ENCODE measurements around the gene HCAR3.
"Not testable (repeated sequence)": the region's sequence is repeated elsewhere in the genome, so short reads cannot be mapped to it uniquely, and the experiment has no call there.

HCAR3 gene

GRCh38 chr12:122721057-122721545 is 4.5 kb upstream of the HCAR3 start:
- no peak for DNase-seq

DNA sequence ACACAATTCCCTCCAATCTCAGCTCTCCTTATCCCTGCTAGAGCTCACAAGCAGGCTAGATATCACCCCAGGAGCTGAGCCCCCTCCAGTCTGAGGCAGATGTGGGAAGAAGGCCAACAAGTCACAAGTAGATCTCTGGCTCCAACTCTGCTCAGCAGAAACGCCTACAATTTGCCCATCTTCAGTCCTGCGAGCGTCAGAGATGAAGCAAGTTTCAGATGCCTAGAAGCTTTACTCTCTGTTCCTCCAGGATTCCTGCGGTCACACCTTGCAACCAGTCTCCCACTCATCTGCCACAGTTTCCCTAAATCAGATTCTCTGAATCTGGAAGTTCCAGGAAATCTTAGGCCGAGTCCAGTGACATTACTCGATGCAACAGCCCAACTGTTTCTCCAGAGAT is 1.4 kb downstream of the HCAR3 start:
- not testable (repeated sequence) for DNase-seq

- not testable (repeated sequence) for DNase-seq
Measured at GRCh38 chr12:122713491-122714188, 3.0 kb downstream of the HCAR3 start.

- not testable (repeated sequence) for DNase-seq
Measured at GRCh38 chr12:122711266-122711665, 5.3 kb downstream of the HCAR3 start.

DNA sequence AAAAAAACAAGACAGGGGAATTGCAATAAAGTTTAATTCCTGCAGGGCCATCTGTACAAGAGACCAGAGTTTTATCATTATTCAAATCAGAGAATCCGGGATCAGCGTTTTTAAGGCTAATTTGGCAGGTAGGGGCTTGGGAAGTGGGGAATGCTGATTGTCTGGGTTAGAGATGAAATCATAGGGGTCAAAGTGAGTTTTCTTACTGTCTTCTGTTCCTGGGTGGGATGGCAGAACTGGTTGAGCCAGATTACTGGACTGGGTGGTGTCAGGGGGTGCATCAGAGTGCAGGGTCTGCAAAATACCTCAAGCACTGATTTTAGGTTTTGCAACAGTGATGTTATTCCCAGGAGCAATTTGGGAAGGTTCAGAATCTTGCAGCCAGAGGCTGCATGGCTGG is 6.3 kb downstream of the HCAR3 start:
- DNase-seq, result not testable (repeated sequence)

DNA sequence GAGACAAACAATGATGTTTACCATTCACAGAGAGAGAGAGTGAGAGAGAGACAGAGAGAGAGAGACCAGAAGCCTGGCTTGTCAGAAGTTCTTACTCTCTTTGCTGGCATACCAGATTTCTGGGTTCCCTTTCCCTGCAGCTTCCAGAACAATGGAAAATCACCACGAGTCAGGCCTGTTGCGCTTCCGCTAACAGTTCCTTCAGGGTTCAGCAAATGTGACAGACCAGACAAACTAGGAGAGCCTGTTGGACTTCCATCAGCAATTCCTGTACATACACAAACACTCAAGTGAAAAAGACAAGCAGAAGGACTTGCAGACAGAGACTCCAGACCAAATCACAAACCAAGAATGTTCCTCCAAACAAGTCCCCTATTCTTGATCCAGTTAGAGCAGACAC is 7.3 kb downstream of the HCAR3 start:
- DNase-seq, result not testable (repeated sequence)

GRCh38 chr12:122703841-122704240 is 12.8 kb downstream of the HCAR3 start:
- DNase-seq, result not testable (repeated sequence)

DNA sequence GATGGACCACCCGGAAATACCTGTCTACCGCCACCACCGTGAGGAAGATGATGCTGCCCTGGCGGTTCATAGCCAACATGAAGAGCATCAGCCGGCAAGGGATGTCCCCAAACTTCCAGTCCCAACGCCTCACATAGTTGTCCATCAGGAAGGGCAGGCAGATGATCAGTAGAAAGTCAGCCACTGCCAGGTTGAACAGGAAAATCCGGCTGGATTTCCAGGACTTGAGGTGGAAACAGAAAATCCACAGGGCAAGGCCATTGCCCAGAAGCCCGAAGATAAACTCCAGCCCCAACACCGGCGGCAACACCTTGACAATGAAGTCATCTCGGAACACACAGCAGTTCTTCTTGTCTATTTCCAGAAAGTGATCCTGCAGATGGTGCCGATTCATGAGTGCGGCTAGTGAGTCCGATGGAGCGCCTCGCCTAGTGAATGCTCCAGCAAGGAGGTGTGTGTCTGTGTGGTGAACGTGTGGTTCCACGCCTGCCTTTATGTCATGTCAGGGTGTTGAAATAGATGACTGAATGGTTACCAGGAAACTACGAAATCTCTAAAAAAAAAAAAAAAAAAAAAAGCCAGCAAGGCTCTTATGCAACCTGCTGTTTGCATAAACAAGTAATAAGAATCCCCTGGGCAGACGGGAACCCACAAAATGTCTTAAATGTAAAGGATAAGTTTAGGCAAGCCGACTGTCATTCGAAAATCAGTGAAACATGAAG is 13.6 kb downstream of the HCAR3 start, which contains the start of gene HCAR2:
TSS of gene HCAR2 (minus strand) at position 468 of the 722 bp plus-strand sequence. CDS start at position 394, 74 bp downstream.
- not testable (repeated sequence) for DNase-seq

- DNase-seq, result not testable (repeated sequence)
Measured at GRCh38 chr12:122701481-122701880, 15.1 kb downstream of the HCAR3 start.

DNA sequence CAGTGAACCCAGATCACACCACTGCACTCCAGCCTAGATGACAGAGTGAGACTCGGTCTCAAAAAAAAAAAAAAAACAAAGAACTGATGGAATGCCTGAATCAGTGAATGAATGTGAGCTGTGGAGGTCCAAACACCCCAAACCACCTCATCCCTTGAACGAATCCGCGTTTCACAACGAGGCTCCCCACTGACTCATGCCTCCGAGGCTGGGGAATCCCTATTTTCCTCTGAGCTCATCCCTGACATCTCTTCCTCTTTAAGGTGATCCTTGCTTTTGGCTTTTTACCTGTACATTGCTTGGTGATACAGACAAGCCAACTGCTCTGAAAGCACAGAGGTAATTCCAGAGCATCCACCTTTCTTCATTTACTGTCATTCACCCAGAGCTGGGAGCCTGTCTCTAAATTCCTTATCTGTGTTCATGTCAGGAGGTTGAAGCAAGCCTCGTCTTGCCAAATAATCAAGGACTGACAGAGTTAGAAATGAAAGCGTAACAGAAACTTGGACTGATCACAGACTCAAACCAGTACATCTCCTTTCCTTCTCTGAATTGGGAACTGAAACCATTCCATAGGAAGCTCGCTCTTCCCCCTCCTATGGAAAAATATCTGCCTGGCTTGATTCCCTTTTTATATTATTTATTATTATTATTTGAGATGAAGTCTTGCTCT is 16.4 kb downstream of the HCAR3 start:
- not testable (repeated sequence) for DNase-seq

DNA sequence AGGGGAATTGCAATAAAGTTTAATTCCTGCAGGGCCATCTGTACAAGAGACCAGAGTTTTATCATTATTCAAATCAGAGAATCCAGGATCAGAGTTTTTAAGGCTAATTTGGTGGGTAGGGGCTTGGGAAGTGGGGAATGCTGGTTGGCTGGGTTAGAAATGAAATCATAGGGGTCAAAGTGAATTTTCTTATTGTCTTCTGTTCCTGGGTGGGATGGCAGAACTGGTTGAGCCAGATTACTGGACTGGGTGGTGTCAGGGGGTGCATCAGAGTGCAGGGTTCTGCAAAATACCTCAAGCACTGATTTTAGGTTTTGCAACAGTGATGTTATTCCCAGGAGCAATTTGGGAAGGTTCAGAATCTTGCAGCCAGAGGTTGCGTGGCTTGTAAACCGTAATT is 19.7 kb downstream of the HCAR3 start:
- not testable (repeated sequence) for DNase-seq

DNA sequence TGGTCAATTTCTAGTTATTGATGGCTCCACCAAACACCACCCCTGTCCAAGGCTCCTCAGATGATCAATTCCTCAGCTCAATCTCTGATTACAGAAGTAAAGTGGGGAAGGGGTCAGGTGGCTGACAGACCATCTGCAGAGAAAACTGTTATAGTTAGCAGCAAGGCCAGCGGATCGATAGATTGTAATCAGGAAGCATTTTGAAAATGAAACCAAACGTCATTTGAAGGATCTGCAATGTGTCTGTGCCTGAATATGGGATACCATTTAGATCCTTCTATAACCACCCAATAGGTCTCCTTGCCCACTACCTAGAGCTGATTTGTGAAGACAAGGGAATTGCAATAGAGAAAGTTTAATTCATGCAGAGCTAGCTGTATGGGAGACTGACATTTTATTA is 25.0 kb downstream of the HCAR3 start:
- DNase-seq, result no peak

GRCh38 chr12:122688291-122688690 is 28.3 kb downstream of the HCAR3 start:
- no peak for DNase-seq

DNA sequence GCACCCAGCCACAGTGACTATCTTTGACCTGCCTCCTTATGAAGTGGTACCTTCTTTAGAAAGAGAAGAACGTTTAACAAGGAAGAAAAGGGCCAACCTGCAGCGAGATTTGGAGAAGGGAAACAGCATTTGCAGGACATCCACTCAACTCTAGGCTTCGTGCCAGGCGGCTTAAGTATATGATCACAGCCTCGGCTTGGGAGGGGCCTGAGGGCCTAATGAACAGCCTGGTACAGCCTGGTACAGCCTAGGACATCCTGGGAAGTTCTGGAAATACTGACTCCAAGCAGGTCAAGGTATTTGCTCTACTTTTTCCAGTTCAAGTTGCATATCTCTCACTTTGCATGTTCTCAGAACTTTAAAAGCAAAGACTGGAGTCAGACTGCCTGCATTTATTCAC is 29.5 kb downstream of the HCAR3 start:
- no peak for DNase-seq

DNA sequence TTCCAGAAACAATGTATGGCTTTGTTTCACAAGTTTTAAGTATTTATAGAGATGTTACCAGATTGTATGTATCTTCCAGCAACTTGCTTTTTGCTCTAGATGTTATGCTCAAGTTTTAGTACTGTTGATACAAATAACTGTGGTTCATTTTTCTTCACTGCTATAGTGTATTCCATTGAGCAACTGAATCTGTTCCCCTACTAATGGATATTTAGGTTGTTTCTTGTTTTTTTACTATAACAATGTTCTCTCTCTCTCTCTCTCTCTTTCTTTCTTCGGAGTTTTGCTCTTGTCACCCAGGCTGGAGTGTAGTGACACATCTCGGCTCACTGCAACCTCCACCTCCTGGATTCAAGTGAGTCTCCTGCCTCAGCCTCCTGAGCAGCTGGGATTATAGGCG is 30.1 kb downstream of the HCAR3 start:
- DNase-seq, result no peak

DNA sequence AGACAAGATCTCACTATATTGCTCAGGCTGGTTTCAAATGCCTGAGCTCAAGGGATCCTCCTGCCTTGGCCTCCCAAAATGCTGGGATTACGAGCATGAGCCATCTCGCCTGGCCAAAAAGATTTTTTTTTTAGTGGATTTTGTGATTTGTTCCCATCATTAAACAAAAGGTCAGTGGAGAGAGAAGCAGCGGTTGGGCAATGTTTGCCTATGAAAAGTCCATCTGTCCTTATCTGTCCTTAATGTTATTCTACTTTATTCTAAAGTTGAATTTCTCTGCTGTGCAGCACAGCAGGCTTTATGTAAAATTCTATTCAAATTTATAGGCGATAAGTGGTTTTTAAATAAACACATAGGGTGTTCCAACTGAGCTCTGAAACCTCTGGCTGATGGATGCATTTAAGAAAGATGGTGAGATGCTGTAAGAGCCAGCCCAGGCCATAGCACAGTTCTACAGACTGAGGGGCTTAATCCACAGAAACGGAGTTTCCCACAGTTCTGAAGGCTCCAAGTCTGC is 32.3 kb downstream of the HCAR3 start:
- DNase-seq, result no peak

DNA sequence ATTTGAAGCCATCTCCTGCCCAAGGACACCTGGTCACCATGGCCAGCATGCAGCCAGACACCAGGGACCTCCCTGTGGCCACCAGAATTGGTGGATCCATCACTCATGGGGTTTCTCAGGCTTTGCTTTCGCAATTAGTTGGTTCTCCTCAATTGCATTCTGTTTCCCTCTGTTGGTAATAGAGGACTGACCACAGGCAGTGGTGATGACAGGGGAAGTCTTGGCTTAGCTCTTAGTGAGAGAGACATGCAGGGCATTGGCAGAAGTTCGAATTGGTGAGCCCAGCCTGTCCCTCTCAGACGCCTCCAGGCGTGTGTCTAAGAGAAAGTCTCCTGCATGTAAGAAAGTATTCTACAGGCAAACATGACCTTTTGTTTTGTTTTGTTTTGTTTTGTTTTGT is 34.8 kb downstream of the HCAR3 start:
- no peak for DNase-seq

GRCh38 chr12:122680989-122681388 is 35.6 kb downstream of the HCAR3 start:
- not testable (repeated sequence) for DNase-seq

GRCh38 chr12:122676781-122677180 is 39.8 kb downstream of the HCAR3 start:
- not testable (repeated sequence) for DNase-seq

DNA sequence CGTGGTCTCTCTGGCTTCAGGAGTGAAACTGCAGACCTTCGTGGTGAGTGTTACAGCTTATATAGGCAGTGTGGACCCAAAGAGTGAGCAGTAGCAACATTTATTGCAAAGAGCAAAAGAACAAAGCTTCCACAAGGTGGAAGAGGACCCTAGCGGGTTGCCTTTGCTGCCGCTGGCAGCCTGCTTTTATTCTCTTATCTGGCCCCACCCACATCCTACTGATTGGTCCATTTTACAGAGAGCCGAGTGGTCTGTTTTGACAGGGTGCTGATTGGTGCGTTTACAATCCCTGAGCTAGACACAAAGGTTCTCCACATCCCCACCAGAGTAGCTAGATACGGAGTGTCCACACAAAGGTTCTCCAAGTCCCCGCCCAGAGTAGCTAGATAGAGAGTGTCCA is 40.6 kb downstream of the HCAR3 start:
- not testable (repeated sequence) for DNase-seq

GRCh38 chr12:122672515-122672914 is 44.1 kb downstream of the HCAR3 start:
- DNase-seq, result no peak

- no peak for DNase-seq
Measured at GRCh38 chr12:122669397-122670070, 47.1 kb downstream of the HCAR3 start.

DNA sequence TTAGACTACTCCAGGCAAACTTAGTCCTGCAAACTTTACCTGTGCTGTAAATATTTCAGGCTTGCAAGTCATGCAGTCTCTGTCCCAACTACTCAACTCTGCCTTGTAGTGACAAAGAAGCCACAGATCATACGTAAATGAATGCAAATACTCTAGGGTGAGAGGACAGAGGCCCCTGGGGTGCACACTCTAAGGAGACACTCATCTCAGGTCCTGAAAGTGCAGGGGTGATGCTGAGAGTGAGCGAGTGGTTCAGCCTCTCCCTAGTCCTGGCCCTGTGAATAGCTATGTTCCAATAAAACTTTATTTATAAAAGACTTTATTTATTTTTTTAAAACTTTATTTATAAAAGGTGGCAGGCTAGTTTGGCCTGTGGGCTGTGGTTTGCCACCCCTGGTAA is 48.3 kb downstream of the HCAR3 start:
- no peak for DNase-seq

All from NCI-H748 treated with DMSO at 0.1 percent for 48 hours (cell line).